GM18498 (cell line): Measurements from ENCODE around the gene CFAP58.

Experiments
- ATAC-seq: cut with Tn5 transposase; IDR thresholded peaks from one replicate; pipeline ENCODE4 v1.9.1; 2021; ENCODE audit warnings: mild to moderate bottlenecking, moderate library complexity; ENCODE audit not compliant: unreplicated experiment

CFAP58 gene

DNA sequence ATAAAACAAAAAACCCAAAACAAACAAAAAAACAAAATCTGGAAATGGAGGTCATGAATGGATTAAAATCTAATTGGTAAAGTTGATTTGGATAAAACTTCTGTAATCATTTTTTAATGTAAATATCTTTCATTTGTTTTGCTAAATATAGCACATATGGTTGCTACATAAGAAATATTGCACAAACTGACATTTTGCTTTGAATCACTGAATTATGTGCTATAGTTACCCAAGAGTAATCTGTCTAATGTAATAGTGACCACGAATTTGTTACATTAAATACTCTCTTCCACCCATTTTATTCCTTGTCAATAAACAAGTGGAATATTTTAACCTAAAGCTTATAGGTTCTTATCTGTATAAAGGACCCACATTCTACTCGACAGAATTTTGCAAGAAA lies 6.2 kb downstream of the CFAP58 start:
- no peak for ATAC-seq

DNA sequence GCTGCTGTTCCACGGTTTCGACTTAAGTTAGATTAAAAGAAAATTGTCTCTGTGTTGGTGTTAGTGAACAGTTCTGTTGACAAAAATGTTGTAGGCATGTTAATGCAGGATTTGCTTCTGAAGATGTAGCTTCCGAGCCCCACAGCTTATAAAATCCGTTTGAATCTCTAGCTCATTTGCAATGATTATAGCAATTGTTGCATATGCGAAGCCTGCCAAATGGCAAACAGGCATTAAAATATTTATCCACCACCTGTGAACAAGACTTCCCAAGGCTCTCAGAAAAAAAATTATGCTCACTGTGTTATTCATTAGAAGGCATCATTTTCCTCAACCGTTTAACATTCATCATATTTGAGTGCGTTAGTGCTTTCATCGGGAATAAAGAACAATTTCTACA lies 14.3 kb downstream of the CFAP58 start:
- ATAC-seq, result no peak

DNA sequence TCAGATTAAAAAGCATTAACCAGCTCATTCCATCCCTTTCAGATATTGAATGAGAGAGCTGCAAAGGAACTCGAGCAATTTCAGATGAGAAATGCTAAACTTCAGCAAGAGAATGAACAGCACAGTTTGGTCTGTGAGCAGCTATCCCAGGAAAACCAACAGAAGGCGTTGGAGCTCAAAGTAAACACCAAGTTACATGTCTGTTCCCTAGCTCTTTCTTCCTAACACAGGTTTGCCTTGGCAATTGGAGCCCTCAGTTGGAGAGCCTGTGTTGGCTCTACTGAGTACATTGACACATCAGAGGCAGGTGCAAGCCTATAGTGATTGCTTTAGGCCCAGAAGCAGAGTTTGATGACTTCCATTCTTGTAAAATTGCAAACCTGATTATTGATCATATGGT lies 14.7 kb downstream of the CFAP58 start:
- ATAC-seq, result no peak

GRCh38 chr10:104371753-104372152 lies 18.1 kb downstream of the CFAP58 start:
- no peak for ATAC-seq

- ATAC-seq, result no peak
Observed at GRCh38 chr10:104374591-104374990, 21.0 kb downstream of the CFAP58 start.

DNA sequence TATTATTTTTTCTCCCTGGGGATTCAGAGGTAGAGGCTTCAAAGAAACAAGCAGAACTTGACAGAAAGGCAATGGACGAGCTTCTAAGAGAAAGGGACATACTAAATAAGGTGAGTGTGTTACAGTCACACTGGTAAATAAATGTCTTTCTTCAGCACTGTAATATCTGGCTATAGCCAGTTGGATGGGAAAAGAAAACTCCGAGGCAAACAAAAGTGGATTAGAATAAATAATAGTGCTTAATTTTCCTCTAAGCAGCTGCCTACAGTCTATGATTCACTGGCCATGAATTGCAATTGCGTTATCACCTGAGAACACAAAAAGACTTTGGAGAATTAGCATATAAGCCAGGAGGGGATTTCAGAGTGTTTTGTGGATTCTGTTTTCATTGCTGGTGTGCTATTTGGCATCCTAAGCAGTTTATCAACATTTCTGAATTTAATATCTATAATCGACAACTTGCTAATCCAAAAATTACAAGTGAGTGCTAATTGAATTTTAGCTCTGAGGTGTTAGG lies 23.2 kb downstream of the CFAP58 start:
- no peak for ATAC-seq

GRCh38 chr10:104380336-104380735 lies 26.7 kb downstream of the CFAP58 start:
- ATAC-seq, result no peak

- peak; percentile 82 for ATAC-seq
Observed at GRCh38 chr10:104387130-104387888, 33.7 kb downstream of the CFAP58 start.

- ATAC-seq, result no peak
Observed at GRCh38 chr10:104388830-104389229, 35.2 kb downstream of the CFAP58 start.

DNA sequence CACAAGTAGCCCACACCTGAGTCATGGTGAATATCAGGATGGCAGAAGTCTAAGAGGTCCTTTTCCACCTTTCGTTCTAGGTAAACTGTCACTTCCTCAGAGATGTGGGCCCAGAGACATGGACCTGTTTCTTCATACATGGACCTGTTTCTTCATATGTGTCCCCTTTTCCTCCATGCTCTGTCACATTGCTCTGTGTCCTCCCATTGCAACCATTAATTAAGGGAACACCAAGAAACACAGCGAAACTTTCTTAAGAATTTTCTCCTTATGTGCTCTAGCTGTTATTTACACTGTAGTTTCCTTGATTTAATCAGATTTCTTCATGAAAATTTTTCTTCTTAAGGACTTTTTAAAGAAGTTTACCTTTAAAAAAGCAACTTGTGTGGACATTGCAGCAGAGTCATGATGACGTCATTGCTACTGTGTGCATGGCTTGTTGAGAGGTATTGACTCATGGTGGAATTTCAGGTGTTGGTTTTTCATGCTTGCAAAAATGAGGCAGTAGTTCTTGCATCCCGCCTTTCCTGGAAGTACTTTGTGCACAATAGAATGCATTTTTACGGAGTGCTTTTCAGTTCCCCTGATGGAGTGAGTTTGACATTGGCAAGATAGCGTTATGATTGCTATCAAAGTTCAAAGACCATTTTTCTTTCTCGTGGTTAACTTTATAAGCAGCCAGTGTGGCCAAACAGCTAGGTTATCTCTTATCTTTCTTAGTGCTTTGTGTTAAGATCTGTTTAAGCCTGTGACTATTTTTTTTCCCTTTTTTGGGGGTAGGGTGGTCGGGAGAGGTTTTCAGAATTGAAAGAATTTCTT lies 37.7 kb downstream of the CFAP58 start:
- no peak for ATAC-seq

- no peak for ATAC-seq
Observed at GRCh38 chr10:104391969-104392296, 38.3 kb downstream of the CFAP58 start.

DNA sequence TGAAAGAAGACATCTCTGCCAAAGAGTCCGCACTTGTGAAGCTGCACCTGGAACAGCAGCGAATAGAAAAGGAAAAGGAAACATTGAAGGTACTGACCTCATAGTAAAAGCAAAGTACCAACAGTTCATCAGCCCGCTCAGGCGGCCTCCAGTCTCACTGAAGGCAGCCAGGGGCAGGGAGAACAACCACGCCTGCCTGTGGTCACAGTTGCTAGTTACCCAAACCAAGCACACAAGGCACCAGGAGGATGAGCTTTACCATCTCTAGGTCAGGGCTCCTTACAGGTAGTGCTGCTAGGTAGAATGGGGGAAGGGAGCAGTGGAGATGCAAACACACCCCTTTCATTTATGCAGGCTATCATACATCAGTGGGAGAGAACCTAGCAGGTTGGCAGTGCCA lies 39.8 kb downstream of the CFAP58 start:
- ATAC-seq, result no peak

DNA sequence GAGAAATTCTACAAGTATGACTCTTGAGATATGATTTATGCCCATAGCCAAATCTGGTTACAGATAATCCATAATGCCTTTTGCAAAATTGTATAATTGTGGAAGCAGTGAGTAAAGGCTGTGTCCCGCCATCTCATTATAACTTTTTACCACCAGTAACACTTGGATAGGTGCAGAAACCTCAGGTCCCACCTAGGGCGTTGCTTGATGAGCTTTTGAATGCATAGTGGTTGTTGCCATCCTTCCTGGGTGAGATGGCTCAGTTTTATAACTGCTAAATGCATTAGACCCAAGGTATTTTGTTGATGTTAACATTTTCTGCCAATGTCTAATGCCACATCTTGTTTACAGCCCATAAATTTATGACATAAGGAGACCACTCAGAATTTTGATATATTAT lies 42.9 kb downstream of the CFAP58 start:
- no peak for ATAC-seq

- ATAC-seq, result no peak
Observed at GRCh38 chr10:104403636-104404035, 50.0 kb downstream of the CFAP58 start.

- ATAC-seq, result peak; percentile 56
Observed at GRCh38 chr10:104406715-104407650, 53.4 kb downstream of the CFAP58 start.

GRCh38 chr10:104413528-104413927 lies 59.9 kb downstream of the CFAP58 start:
- ATAC-seq, result no peak

DNA sequence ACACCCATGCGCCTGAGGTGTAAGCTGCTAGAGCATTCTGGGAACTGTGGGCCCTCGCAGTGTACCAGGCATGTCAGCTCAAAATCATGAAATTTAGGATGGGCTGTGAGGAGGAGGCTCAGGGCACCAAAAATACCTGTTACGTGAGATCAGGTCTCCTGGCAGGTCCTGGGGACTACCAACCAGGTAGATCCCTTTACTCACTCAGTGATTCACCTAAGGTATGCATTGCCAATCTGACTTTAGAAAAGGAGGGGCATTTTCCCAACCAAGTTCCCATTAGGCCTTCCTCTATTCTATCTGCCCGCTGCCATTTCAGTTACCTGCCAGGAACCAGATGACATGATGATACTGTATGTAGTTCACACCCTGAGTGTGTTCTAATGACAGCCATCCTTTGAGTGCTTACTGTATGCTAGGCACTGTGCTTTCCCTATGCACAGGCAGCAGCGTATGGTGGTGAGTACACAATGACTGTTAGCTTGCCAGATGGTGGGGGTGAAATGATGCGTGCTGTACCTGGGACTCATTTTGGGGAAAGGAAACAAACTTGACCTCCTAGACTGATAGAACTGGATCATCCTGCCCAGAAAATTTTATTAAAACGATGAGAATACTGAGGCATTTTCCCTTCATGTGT lies 62.0 kb downstream of the CFAP58 start:
- no peak for ATAC-seq

- no peak for ATAC-seq
Observed at GRCh38 chr10:104416851-104417250, 63.2 kb downstream of the CFAP58 start.

DNA sequence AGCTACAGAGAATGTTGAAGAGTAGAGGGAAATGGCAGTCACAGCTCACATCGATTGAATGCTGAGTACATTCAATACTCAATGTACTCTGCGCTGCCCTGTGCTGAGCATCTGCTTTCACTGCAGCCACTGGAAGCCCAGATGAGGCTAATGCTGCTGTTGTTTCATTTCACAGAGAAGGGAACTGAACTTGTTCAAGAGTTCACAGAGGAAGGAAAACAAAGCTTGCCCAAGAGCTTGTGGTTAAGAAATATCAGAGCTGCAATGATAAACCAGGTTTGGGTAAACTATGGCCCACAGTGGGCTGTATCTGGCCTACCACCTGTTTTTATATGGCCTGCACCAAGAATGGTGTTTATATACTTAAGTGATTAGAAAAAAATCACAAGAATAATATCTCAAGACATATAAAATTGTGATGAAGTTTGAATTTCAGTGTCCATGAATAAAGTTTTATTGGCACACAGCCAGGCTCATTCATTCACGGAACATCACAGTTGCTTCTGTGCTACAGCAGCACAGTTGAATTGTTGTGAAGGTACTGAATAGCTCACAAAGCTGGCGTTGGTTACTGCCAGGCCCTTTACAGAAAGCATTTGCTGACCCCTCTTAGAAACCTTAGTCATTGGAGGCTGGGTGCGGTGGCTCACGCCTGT lies 64.1 kb downstream of the CFAP58 start:
- peak; percentile 66 for ATAC-seq

- peak; percentile 97 for ATAC-seq
Observed at GRCh38 chr10:104424719-104425118, 71.1 kb downstream of the CFAP58 start.
